WTC11 (cell line): ENCODE results near the gene BTN2A1. TPM values are rescaled to one million over a fixed set of nuclear protein-coding genes. Genes with fewer than 3 reads are reported as not detected.

ENCODE experiments used
- ATAC-seq: fragments of 200-7000 bp; cut with Tn5 transposase; 2 replicates; pipeline ENCODE4 v1.10.0; 2021; ENCODE audit warnings: mild to moderate bottlenecking, moderate library complexity
- CTCF ChIA-PET: fragments of 300-600 bp; sonication (Branson Sonifier 250); formaldehyde crosslinking; loops from one replicate; lab custom pipeline; 2021; ENCODE audit warnings: antibody characterized with exemption; lab: Charles Lee
- POLR2A ChIA-PET: fragments of 350-600 bp; sonication (Branson Sonifier 250); formaldehyde crosslinking; loops from one replicate; lab custom pipeline; 2021; ENCODE audit warnings: antibody characterized with exemption; lab: Charles Lee
- DNase-seq: peaks from one replicate; pipeline ENCODE4 v3.0.0; 2021; ENCODE audit warnings: low spot score
- H3K27ac Mint-ChIP-seq: 2 replicates; pipeline ENCODE4 v1.8.0; 2021; ENCODE audit warnings: mixed read lengths
- H3K27me3 Mint-ChIP-seq: 2 replicates; pipeline ENCODE4 v1.8.0; 2021; ENCODE audit warnings: low read depth, mild to moderate bottlenecking, moderate library complexity, mixed read lengths
- H3K36me3 Mint-ChIP-seq: 2 replicates; pipeline ENCODE4 v1.8.0; 2021; ENCODE audit warnings: mixed read lengths
- H3K4me1 Mint-ChIP-seq: 2 replicates; pipeline ENCODE4 v1.8.0; 2022; ENCODE audit warnings: mixed read lengths
- H3K4me3 Mint-ChIP-seq: 2 replicates; pipeline ENCODE4 v1.8.0; 2021; ENCODE audit warnings: mild to moderate bottlenecking, moderate library complexity, mixed read lengths
- H3K9me3 Mint-ChIP-seq: 2 replicates; pipeline ENCODE4 v1.8.0; 2021; ENCODE audit warnings: mixed read lengths
- ATF3 ChIP-seq: sonication (generic); formaldehyde crosslinking; conservative IDR thresholded peaks from 2 replicates; pipeline ENCODE4 v1.8.1; 2022; ENCODE audit warnings: mild to moderate bottlenecking, missing genetic modification reagents
- CREB1 ChIP-seq: sonication (generic); formaldehyde crosslinking; IDR thresholded peaks from 2 replicates; pipeline ENCODE4 v1.8.0; 2023; ENCODE audit warnings: mild to moderate bottlenecking, missing genetic modification reagents
- ELF4 ChIP-seq: sonication (generic); formaldehyde crosslinking; IDR thresholded peaks from 2 replicates; pipeline ENCODE4 v1.8.1; 2022; ENCODE audit warnings: low read depth, mild to moderate bottlenecking, moderate library complexity, missing genetic modification reagents
- EMX1 ChIP-seq: fragments of 250-450 bp; sonication (Bioruptor Pico); IDR thresholded peaks from 2 replicates; pipeline ENCODE4 v1.8.0; 2021; ENCODE audit warnings: mild to moderate bottlenecking
- FOXP1 ChIP-seq: sonication (generic); formaldehyde crosslinking; IDR thresholded peaks from 2 replicates; pipeline ENCODE4 v1.8.0; 2022; ENCODE audit warnings: missing genetic modification reagents, mild to moderate bottlenecking, moderate library complexity, borderline replicate concordance
- JUN ChIP-seq: sonication (generic); formaldehyde crosslinking; IDR thresholded peaks from 2 replicates; pipeline ENCODE4 v1.8.0; 2023; ENCODE audit warnings: mild to moderate bottlenecking, missing genetic modification reagents
- NR2C2 ChIP-seq: sonication (generic); formaldehyde crosslinking; IDR thresholded peaks from 2 replicates; pipeline ENCODE4 v1.8.0; 2022; ENCODE audit warnings: mild to moderate bottlenecking, missing genetic modification reagents
- TEAD1 ChIP-seq: sonication (generic); formaldehyde crosslinking; IDR thresholded peaks from 2 replicates; pipeline ENCODE4 v1.8.0; 2022; ENCODE audit warnings: mild to moderate bottlenecking, missing genetic modification reagents
- ZBTB21 ChIP-seq: sonication (generic); formaldehyde crosslinking; IDR thresholded peaks from 2 replicates; pipeline ENCODE4 v1.8.1; 2023; ENCODE audit warnings: mild to moderate bottlenecking, missing genetic modification reagents, borderline replicate concordance
- ZBTB43 ChIP-seq: sonication (generic); formaldehyde crosslinking; IDR thresholded peaks from 2 replicates; pipeline ENCODE4 v1.8.1; 2023; ENCODE audit warnings: mild to moderate bottlenecking, missing genetic modification reagents
- ZNF232 ChIP-seq: sonication (generic); formaldehyde crosslinking; IDR thresholded peaks from 2 replicates; pipeline ENCODE4 v1.8.0; 2022; ENCODE audit warnings: mild to moderate bottlenecking, missing genetic modification reagents
- ZNF396 ChIP-seq: fragments of 250-450 bp; sonication (Bioruptor Pico); IDR thresholded peaks from 2 replicates; pipeline ENCODE4 v1.8.0; 2021; ENCODE audit warnings: mild to moderate bottlenecking, moderate library complexity, borderline replicate concordance
- total RNA-seq: library from RNA; stranded (reverse); gene quantifications from 3 replicates; pipeline ENCODE4 v1.2.3, GENCODE V29; 2021
- TF ChIP-seq, protein P1 (sequence below): sonication (generic); formaldehyde crosslinking; IDR thresholded peaks from 2 replicates; pipeline ENCODE4 v1.8.0; 2022; ENCODE audit warnings: mild to moderate bottlenecking, missing genetic modification reagents
- TF ChIP-seq, protein P2 (sequence below): sonication (generic); formaldehyde crosslinking; IDR thresholded peaks from 2 replicates; pipeline ENCODE4 v1.8.1; 2023; ENCODE audit warnings: mild to moderate bottlenecking, missing genetic modification reagents, moderate library complexity
- TF ChIP-seq, protein P3 (sequence below): sonication (generic); formaldehyde crosslinking; IDR thresholded peaks from 2 replicates; pipeline ENCODE4 v1.8.1; 2022; ENCODE audit warnings: missing genetic modification reagents, borderline replicate concordance
- TF ChIP-seq, protein P4 (sequence below): sonication (generic); formaldehyde crosslinking; IDR thresholded peaks from 2 replicates; pipeline ENCODE4 v1.8.0; 2023; ENCODE audit warnings: missing genetic modification reagents, mild to moderate bottlenecking, borderline replicate concordance

The BTN2A1 gene
- total RNA-seq, 1 experiment from 2014 or later, result 9.9 TPM

GRCh38 chr6:26445934-26446667 lies 11.7 kb upstream of the BTN2A1 start:
- Mint-ChIP-seq H3K36me3 (no peaks in the 10 kb centered on the region), H3K27ac (no peak overlapping the region), H3K4me3 (no peak overlapping the region), H3K9me3 (no peaks in the 10 kb centered on the region), H3K4me1 (no peaks in the 10 kb centered on the region), H3K27me3 (peaks cover 4% of the 10 kb centered on the region; the same call in 1 of the 2 replicates)
- CTCF ChIA-PET, result interaction anchor here (1.1 kb wide), 1 partner anchor 105 kb away, joined by 3 read pairs; no protein-coding TSS in a partner anchor
- POLR2A ChIA-PET, result no interaction called here
- TF ChIP-seq EMX1, result no peak
- TF ChIP-seq ZNF232 (CRISPR knock-in tag), result no peak
- TF ChIP-seq TEAD1 (CRISPR knock-in tag), result no peak
- TF ChIP-seq, protein P1, sequence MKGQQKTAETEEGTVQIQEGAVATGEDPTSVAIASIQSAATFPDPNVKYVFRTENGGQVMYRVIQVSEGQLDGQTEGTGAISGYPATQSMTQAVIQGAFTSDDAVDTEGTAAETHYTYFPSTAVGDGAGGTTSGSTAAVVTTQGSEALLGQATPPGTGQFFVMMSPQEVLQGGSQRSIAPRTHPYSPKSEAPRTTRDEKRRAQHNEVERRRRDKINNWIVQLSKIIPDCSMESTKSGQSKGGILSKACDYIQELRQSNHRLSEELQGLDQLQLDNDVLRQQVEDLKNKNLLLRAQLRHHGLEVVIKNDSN (CRISPR knock-in tag), result no peak
- TF ChIP-seq NR2C2 (CRISPR knock-in tag), result no peak
- DNase-seq, result no peak
- ATAC-seq, result no peak

DNA sequence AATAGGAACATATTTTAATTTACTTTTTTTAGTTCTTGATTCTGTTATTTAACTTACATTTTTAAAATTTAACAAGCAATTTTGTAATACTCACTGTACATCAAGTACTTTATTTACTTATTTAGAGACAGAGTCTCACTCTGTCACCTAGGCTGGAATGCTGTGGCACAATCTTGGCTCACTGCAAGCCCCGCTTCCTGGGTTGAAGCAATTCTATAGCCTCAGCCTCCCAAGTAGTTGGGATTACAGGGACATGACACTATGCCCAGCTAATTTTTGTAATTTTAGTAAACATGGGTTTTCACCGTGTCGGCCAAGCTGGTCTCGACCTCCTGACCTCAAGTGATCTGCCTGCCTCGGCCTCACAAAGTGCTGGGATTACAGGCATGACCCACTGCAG lies 10.5 kb upstream of the BTN2A1 start:
- ChIA-PET CTCF (no interaction called here), POLR2A (no interaction called here)
- no peaks in the 10 kb centered on the region for H3K9me3 Mint-ChIP-seq
- H3K4me1 Mint-ChIP-seq, result no peaks in the 10 kb centered on the region
- H3K4me3 Mint-ChIP-seq, result no peak overlapping the region
- TF ChIP-seq, protein P2, sequence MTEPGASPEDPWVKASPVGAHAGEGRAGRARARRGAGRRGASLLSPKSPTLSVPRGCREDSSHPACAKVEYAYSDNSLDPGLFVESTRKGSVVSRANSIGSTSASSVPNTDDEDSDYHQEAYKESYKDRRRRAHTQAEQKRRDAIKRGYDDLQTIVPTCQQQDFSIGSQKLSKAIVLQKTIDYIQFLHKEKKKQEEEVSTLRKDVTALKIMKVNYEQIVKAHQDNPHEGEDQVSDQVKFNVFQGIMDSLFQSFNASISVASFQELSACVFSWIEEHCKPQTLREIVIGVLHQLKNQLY (CRISPR knock-in tag), result no peak
- TF ChIP-seq, protein P3, sequence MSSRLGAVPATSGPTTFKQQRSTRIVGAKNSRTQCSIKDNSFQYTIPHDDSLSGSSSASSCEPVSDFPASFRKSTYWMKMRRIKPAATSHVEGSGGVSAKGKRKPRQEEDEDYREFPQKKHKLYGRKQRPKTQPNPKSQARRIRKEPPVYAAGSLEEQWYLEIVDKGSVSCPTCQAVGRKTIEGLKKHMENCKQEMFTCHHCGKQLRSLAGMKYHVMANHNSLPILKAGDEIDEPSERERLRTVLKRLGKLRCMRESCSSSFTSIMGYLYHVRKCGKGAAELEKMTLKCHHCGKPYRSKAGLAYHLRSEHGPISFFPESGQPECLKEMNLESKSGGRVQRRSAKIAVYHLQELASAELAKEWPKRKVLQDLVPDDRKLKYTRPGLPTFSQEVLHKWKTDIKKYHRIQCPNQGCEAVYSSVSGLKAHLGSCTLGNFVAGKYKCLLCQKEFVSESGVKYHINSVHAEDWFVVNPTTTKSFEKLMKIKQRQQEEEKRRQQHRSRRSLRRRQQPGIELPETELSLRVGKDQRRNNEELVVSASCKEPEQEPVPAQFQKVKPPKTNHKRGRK, result no peak
- no peak for TF ChIP-seq ZBTB43 (CRISPR knock-in tag)
- TF ChIP-seq ELF4 (CRISPR knock-in tag), result no peak
- no peak for TF ChIP-seq ZNF396 (CRISPR knock-in tag)
- no peak for TF ChIP-seq ATF3 (CRISPR knock-in tag)
- DNase-seq (no peak), ATAC-seq (no peak)
- no peak overlapping the region for H3K27ac Mint-ChIP-seq
- H3K27me3 Mint-ChIP-seq, result peaks cover 5% of the 10 kb centered on the region; the same call in 1 of the 2 replicates
- H3K36me3 Mint-ChIP-seq, result no peaks in the 10 kb centered on the region

GRCh38 chr6:26450240-26450639 lies 7.5 kb upstream of the BTN2A1 start:
- POLR2A ChIA-PET, result no interaction called here
- H3K9me3 Mint-ChIP-seq, result no peaks in the 10 kb centered on the region

More at GRCh38 chr6:26450240-26450639, 7.5 kb upstream of the BTN2A1 start:
- H3K4me3 Mint-ChIP-seq, result no peak overlapping the region
- no peaks in the 10 kb centered on the region for H3K36me3 Mint-ChIP-seq
- CTCF ChIA-PET, result interaction anchor here (2.0 kb wide), 1 partner anchor 109 kb away, joined by 18 read pairs; no protein-coding TSS in a partner anchor
- no peak for DNase-seq
- ATAC-seq, result peak; percentile 52
- H3K27me3 Mint-ChIP-seq, result peaks cover 6% of the 10 kb centered on the region
- H3K4me1 Mint-ChIP-seq, result no peaks in the 10 kb centered on the region
- no peak overlapping the region for H3K27ac Mint-ChIP-seq
- TF ChIP-seq ZBTB21, result no peak
- TF ChIP-seq JUN (CRISPR knock-in tag), result no peak
- TF ChIP-seq, protein P4, sequence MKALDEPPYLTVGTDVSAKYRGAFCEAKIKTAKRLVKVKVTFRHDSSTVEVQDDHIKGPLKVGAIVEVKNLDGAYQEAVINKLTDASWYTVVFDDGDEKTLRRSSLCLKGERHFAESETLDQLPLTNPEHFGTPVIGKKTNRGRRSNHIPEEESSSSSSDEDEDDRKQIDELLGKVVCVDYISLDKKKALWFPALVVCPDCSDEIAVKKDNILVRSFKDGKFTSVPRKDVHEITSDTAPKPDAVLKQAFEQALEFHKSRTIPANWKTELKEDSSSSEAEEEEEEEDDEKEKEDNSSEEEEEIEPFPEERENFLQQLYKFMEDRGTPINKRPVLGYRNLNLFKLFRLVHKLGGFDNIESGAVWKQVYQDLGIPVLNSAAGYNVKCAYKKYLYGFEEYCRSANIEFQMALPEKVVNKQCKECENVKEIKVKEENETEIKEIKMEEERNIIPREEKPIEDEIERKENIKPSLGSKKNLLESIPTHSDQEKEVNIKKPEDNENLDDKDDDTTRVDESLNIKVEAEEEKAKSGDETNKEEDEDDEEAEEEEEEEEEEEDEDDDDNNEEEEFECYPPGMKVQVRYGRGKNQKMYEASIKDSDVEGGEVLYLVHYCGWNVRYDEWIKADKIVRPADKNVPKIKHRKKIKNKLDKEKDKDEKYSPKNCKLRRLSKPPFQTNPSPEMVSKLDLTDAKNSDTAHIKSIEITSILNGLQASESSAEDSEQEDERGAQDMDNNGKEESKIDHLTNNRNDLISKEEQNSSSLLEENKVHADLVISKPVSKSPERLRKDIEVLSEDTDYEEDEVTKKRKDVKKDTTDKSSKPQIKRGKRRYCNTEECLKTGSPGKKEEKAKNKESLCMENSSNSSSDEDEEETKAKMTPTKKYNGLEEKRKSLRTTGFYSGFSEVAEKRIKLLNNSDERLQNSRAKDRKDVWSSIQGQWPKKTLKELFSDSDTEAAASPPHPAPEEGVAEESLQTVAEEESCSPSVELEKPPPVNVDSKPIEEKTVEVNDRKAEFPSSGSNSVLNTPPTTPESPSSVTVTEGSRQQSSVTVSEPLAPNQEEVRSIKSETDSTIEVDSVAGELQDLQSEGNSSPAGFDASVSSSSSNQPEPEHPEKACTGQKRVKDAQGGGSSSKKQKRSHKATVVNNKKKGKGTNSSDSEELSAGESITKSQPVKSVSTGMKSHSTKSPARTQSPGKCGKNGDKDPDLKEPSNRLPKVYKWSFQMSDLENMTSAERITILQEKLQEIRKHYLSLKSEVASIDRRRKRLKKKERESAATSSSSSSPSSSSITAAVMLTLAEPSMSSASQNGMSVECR (CRISPR knock-in tag), result no peak
- no peak for TF ChIP-seq FOXP1
- TF ChIP-seq CREB1 (CRISPR knock-in tag), result no peak
- no peak for TF ChIP-seq ATF3 (CRISPR knock-in tag)
- no peak for TF ChIP-seq ZNF232 (CRISPR knock-in tag)
